ENCODE measurements around the gene RIT1. TPM values are rescaled to one million over a fixed set of nuclear protein-coding genes. Genes with fewer than 3 reads are reported as not detected.

The RIT1 gene
- total and polyA plus RNA-seq, 2 donors (not counting 3 experiments of a cell fraction or from before 2014, with no cell fraction given): 46.4 to 65.5 TPM

GRCh38 chr1:155919801-155920200 lies 8.7 kb upstream of the RIT1 start:
- POLR2A ChIA-PET: no interaction called here
- Histone ChIP-seq H3K9me1 (replicated peaks; ENCODE audit: control insufficient read depth, extremely low read depth, insufficient read depth, low read length) (no peaks in the 10 kb centered on the region), H4K20me1 (replicated peaks; ENCODE audit: control insufficient read depth, extremely low read depth, insufficient read depth, low read length) (no peaks in the 10 kb centered on the region), H3K4me1 (ENCODE audit: control insufficient read depth, extremely low read depth, insufficient read depth, low read length) (no peaks in the 10 kb centered on the region), H3K27me3 (ENCODE audit: control insufficient read depth in 2 of 2, insufficient read depth in 2 of 2, low read length in 2 of 2) (no peaks in the 10 kb centered on the region), H3K27ac (ENCODE audit: insufficient read depth, low read depth, low read length) (no peak overlapping the region), H3K9me3 (replicated peaks; ENCODE audit: control insufficient read depth, insufficient read depth, low read length) (no peaks in the 10 kb centered on the region), H3K79me2 (ENCODE audit: control insufficient read depth, insufficient read depth, low read length) (peaks cover 21% of the 10 kb centered on the region), H3K9ac (replicated peaks; ENCODE audit: extremely low read depth, insufficient read depth, low read length) (no peak overlapping the region), H3K4me3 (replicated peaks in 1 of 3; ENCODE audit: insufficient read depth in 1 of 3, low read depth in 1 of 3, low read length in 3 of 3) (no peak overlapping the region), H3K4me2 (ENCODE audit: insufficient read depth, low read length) (no peak overlapping the region), H3K36me3 (ENCODE audit: control insufficient read depth in 2 of 2, extremely low read depth in 1 of 2, insufficient read depth in 2 of 2, low read length in 2 of 2) (peaks cover 30 to 41% of the 10 kb centered on the region in 2 experiments), H2AFZ (ENCODE audit: low read depth, low read length) (no peak overlapping the region)
- no peak for FAIRE-seq
- TF ChIP-seq JUN (IDR thresholded peaks at IDR 0.05; ENCODE audit: borderline replicate concordance, insufficient read depth, insufficient read length, low read depth): no peak
- no peak for TF ChIP-seq MAX (IDR thresholded peaks at IDR 0.05; ENCODE audit: insufficient read depth, insufficient read length)
- TF ChIP-seq EZH2 (IDR thresholded peaks at IDR 0.05; ENCODE audit: borderline replicate concordance, low read depth, low read length, severe bottlenecking): no peak
- TF ChIP-seq MYC (IDR thresholded peaks at IDR 0.05; ENCODE audit: low read depth, low read length): no peak
- no peak for TF ChIP-seq FOS (IDR thresholded peaks at IDR 0.05; ENCODE audit: borderline replicate concordance, insufficient read depth, low read length)
- no peak for TF ChIP-seq POLR2A (IDR thresholded peaks at IDR 0.05; ENCODE audit: low read depth, low read length)
- TF ChIP-seq GATA2 (IDR thresholded peaks at IDR 0.05; ENCODE audit: insufficient read depth, insufficient read length, low read depth, low read length): no peak
- TF ChIP-seq CTCF (IDR thresholded peaks at IDR 0.05; ENCODE audit: extremely low read depth in 1 of 2, insufficient read depth in 1 of 2, low read depth in 1 of 2, low read length in 2 of 2): no peak
- TF ChIP-seq POLR2AphosphoS5 (IDR thresholded peaks at IDR 0.05; ENCODE audit: insufficient read depth, low read depth, low read length): no peak
- intact Hi-C loops (cut with micrococcal nuclease) (no loop called here), dilution Hi-C loops (cut with MboI; ENCODE audit: extremely low pct_ligation_motif_present, low sequenced_read_pairs) (no loop called here)
- no peak for DNase-seq (ENCODE audit: low read depth, low spot score)
- BruUV-seq (replicated peaks): no TSS peak
- CTCF ChIA-PET: interaction anchor here (1.4 kb wide), 1 partner anchor 70 kb away, joined by 6 read pairs; no protein-coding TSS in a partner anchor
